Right forelimb (tissue), 1 donor: ENCODE results near the gene ASGR2.
"Not testable (repeated sequence)": the region's sequence is repeated elsewhere in the genome, so short reads cannot be mapped to it uniquely, and the experiment has no call there.

Experiments
- DNase-seq: peaks from one replicate; pipeline ENCODE4 v3.0.0-alpha.2; 2018

The ASGR2 gene

DNA sequence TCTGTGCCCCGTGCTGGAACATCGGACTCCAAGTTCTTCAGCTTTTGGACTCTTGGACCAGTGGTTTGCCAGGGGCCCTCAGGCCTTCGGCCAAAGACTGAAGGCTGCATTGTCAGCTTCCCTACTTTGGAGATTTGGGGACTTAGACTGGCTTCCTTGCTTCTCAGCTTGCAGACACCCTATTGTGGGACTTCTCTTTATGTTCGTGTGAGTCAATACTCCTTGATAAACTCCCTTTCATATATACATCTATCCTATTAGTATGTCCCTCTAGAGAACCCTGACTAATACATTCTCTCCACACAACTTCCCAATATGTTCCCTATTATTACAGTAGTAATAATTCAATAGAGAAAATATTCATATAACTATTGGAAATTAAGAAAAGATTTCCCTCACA is 9.2 kb upstream of the ASGR2 start:
- DNase-seq: no peak

DNA sequence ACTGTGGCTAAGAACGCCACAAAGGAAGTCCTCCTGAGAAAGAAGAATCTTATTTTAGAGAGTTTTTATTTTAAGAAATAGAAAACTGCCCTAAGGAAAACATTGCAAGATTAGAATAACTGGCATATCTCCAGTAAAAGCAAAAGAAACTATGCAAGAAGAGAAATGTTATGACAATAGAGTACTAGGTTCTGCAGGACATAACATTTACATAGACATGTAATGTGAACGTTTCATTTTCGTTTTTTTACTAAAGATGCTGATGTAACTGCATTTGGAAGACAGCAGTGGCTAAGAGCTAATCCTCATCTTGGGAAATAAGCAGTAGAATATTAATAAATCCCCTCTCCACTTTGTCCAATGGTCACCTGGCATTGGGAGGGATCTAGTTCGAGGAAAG is 7.8 kb upstream of the ASGR2 start:
- DNase-seq: no peak

DNA sequence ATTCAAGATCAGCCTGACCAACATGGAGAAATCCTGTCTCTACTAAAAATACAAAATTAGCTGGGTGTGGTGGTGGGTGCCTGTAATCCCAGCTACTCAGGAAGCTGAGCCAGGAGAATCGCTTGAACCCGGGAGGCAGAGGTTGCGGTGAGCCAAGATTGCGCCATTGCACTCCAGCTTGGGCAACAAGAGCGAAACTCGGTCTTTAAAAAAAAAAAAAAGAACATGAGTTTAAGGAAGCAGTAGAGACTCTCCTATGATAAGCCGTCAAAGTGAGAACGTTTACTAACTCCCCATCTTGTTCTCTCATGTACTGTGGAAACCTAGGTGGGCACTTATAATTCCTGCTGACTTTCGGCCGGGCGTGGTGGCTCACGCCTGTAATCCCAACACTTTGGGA is 6.0 kb upstream of the ASGR2 start:
- not testable (repeated sequence) for DNase-seq

DNA sequence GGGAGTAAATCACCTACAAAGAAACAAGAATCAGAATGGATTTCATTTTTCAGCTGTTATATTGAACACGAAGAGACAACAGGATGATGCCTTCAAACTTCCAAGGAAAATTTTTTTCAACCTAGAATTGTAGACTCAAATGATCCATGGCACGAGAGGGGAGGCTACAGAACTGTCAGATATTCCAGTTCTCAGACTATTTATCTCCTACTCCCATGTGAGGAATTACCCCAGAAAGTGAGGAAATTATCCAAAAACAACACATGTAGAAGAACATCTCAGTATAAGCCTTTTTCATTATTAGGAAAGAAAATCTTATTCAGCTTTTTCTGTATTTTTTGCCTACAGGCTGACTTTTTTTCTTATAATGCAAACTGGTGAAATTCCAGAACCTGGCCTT is 5.5 kb upstream of the ASGR2 start:
- no peak for DNase-seq

DNA sequence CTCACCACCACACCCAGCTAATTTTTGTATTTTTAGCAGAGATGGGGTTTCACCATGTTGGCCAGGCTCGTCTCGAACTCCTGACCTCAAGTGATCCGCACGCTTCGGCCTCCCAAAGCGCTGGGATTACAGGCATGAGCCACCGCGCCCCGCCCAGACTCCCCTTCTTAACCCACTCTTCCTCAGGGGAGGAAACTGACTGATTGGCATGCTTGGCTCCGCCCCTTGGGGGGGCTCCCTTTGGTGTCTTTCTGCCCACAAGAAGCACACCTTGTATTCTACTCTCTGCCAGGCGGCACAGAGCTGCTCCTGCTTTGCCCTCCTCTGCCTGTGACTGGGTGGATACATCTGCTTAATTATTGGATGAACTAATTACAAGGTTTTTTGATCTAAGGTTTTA is 4.7 kb upstream of the ASGR2 start:
- DNase-seq: no peak

DNA sequence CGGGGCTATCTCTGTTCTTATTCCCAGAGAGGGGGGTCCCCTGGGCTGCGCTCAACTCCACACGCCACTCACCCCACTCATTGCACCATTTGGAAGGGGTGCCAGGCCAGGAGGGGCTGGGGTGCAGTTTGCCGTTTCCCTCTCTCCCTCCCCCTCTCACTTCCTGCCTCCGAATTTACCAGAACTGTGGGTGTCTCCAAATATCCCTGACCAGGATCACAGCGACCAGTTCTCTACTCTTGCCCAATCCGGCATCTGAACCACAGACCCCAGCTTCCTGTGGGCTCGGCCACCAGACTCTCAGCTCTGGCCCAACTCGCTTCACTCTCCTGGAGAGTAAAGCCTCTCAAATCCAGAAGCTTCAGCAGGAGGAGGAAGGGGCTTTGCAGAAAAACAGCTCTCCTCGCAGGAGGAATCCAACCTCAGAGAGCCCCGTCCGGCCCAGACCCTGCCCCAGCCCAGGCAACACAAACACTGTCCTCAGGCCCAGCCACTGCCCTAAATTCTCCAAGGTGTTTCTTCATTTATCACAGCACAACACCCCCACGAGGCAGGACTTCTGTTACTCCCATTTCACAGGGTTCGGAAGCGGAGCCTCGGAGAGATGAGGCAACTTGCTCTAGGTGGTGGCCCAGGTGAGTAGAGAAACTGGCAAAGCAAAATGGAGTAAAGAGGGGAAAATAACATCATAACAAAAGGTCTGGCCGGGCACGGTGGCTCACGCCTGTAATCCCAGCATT is 423 bp upstream of the ASGR2 start:
- DNase-seq: no peak

DNA sequence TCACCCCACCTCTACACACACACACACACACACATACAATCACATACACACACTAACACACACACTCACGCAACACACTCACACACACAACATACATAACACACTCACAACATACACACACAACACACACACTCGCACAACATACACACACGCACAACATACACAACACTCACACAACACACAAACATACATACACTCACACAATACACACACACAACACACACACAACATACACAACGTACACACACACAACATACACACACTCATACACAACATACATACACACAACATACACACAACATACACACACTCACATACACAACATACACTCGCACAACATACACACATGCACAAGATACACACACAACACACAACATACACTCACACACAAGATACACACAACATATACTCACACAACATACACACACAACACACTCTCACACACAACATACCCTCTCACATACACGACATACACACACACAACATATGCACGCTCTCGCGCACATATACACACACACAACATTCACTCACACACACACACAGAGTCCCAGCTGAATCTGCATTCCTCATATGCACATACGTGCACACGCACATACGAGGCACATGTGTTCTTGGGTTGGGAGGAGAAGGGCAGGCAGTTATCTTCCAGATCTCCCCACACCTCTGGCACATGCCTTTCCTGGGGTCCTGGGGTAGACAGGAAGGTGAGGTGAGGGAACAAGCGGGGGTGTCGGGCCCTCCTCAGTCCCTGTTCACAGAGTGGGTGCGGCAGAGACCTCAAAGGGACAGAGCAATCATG is 1.1 kb downstream of the ASGR2 start:
- DNase-seq: no peak

DNA sequence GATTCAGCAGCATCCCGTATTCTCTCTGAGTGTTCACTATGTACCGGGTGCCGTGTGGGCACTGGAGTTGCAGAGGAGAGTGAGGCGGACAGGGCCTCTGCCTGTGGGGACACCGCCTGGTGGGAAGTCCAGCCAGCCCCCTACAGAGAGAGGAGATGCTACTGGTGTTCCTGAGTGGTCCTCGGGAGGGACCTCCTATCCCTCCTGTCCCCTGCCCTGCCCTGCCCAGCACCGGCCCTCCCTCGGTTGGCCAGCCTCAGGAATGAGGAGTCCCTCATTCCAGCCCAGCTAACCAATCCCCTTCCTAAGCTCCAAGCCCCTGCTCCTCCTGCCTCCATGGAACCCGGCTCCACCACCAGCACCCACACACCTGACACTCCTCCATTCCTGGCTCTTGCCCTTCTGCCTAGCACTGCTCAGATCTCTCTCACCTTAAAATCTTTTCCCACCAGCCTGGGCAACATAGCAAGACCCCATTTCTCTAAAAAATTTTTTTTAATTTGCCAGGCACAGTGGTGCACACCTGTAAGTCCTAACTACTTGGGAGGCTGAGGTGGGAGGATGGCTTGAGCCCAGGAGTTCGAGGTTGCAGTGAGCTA is 2.0 kb downstream of the ASGR2 start:
- DNase-seq: no peak

DNA sequence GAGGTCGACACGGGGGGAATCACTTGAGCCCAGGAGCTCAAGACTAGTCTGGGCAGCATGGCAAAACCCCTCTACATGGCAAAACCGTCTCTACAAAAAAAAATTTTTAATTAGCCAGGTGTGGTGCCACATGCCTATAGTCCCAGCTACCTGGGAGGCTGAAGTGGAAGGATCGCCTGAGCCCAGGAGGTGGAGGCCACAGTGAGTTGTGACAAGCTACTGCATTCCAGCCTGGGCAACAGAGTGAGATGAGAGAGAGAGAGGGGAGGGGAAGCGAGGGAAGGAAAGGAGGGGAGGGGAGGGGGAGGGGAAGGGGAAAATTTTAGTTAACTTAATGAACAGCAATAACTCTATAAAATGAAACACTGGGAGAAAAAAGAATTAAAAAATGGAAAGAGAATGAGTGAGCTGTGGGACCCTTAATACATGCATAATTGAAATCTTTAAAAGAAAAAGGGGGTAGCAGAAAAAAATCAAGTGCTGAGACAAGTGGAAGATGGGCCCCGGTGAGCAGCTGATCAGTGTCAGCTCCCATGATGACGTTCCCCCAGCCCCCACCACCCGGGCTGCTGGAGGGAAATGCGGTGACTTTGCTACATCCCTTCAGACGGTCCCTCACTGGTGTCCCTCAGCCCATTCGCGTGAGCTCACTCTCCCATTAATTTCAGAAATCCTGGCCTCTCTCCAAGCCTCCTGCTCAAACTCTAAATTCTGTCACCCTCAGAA is 2.7 kb downstream of the ASGR2 start:
- no peak for DNase-seq

DNA sequence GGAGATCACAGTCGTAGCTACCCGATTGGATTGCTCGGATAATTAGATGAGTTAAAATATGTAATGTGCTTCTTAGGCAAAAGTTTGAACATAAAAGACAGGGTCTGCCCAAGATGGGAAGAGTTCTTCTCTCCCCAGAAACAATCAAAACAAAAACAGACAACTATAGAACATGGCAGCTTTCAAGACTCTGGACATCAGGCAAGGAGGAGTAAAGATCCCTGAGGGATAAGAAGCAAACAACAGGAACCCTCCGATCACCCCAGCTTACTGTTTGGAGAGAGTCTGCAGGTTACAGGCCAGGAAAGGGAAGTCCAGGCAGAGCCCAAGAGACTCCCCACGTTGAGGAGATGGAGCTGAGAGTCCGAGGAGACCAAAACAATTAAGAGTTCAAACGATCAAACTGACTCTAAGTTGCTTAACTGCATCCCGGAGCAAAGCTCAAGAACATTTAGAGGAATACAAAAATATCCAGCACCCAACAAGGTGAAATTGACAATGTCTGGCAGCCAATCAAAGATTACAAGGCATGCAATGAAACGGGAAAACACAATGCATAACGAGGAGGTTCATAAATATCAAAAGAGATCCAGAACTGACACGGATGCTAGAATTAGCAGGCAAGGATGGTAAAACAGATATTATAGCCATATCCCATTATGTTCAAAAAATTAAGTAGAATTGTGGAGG is 3.9 kb downstream of the ASGR2 start:
- DNase-seq: no peak

DNA sequence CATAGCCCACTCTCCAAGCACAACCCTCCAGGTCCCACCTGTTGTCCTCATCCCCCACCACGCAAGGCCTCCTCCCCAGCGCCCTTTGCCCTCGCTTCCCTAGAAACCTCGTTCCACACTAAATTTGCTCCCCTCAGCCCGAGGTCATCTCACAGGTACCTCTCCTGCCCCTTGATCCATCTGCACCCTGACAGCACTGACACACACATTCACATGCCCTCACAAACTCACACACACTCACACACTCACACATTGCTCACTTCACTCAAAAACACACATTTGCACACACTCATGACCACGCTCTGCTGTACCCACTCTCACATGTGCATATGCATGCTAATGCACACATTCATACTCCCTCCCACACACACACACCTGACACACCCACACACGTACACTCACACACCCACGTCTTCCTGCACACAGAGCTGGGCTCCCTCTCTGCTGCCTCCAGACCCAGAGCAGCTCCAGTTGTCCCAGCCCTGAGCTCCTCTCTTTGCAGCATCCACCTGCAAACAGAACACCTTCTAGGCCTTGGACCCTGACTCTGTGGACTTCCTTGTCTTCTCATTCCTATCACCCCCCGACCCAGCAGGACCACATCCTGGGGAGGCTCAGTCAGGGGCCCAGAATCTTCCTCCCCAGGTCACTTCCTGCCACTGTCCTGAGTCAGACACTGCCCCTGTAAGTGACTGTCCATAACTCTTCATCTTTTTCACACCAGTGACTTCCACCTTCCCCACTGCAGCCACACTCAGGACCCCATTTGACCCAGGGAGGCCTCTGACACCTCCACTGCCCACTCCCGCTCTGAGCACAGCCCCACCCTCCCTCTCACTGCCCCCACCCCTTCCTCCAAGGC is 4.9 kb downstream of the ASGR2 start:
- no peak for DNase-seq

DNA sequence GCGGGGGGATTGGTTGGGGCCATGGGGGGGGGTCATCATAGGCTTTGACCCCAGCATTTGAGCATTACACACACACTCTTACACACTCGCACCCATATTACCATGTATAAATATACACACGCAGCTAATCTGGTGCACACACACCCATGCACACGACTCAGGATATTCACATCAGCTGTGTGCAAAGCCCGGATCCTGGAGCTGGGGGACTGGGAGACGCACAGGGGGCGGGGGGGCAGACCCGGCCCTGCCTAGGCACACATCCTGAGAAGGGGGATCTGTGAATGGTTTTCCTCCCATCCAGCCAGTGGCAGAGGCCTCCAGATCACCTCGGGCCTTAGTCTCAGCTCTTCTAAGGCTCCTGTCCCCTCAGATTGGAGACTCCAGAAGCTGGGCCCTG is 5.6 kb downstream of the ASGR2 start:
- DNase-seq: no peak

DNA sequence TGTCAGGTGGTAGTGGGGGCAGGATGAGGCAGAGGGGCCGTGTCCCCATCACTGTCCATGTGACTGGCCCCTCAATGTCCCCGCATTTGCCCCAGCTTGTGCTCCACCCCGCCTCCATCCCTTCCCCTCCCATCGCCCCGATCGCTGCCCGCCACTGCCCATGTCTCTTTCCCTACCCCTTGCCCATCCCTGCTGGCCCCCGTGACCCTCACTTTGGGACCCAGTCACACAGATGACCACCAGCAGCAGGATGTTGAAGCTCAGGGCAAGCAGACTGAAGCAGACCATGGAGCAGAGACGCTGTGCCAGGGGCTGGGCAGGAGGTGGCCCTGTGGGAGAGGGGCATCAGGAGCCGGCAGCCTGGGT is 6.1 kb downstream of the ASGR2 start:
- DNase-seq: no peak

DNA sequence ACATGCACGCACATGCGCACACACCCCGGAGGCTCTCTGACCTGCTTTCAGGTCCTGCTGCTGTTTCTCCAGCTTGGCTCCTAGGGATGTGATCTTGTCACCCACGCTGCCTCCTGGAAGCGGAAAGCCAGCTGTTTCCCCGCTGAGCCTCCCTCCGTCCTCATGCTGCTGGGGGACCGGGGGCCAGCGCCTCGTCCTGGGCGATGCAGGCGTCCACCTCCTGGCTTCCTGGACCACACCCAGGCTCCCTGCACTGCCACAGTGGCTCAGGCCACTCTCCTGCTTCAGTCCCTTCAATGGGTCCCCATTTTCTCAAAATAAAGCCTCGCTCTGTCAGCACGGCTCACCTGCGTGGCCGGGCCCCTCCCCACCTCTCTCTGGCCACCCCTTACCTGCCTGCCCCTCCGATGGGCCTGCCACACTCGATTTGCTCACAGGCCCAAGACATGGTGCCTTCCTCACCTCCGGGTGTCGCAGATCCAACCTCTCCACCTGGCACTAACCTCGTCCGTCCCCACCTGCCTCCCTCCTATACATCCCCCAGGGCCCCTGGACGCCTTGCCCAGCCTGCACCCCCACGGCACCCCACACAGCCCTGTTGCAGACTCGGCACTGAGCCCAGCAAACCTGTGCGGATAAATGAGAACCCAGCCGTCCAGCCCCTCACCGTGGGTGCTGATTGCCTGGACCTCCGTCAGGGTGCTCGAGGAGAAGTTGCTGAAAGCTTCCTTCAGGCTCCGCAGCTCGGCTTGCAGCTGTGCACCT is 6.6 kb downstream of the ASGR2 start:
- no peak for DNase-seq

DNA sequence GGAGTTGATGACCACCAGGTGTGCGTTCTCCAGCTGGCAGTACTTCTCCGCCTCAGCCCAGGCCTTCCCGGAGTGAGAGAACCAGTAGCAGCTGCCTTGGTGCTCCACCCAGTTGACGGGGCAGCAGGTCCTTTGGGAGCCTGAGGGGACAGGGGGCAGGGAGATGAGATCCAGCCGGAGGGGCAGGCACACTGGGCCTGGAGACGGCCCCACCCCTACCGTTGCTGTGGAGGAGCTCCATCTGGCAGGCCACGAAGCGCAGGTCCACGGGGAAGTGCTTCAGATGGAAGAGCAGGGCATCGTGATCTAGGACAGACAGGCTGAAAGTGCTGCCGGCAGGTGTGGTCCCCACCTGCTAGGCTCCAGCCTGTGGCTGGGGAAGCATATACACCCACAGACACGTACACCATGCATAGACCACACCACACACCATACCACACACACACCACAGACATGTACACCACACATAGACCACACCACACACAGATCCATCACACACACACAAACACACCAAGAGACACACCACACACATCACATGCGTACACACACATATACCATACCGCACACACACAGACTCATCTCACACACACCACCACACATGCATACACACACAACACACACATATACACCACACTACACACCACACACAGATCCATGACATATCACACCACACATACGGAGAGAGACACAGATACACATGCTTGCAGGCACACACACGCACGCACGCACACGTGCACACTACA is 7.4 kb downstream of the ASGR2 start:
- no peak for DNase-seq

DNA sequence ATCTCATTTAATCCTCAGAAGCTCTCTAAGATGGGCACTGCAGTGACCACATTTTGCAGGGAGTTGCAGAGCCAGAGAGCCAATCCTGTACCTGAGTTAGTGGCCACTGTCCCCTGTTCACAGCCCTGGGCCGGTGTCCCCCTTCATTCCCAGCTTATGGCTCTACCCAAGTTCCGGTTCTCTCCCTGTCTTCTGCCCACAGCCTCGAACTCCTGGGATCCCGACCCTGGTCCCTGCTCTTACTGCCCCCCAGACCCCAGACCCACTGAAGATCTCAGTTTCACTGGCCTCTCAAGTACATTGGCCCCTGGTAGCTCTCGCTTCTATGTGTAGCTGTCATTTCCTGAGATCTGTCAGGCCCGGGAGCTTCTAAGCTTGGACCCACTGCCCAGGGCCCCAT is 12.2 kb downstream of the ASGR2 start:
- no peak for DNase-seq

DNA sequence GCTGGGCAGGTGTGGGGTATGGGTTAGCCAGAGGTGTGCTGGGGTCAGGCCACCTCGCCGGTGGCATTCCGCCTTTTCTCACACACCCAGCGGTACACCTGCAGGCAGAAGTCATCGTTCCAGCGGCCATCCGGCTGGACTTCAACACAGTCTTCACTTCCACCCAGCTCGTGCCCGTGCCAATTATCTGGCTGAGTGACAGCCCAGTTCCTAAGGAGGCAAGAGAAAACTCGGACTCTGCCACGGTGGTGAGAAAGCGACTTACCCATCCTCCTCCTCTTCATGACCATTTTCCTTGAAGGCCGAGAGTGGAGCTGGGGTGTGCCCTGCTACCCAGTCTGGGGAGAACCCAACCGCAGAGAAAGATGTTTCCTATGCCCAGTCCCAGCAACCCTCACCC is 13.1 kb downstream of the ASGR2 start:
- no peak for DNase-seq

DNA sequence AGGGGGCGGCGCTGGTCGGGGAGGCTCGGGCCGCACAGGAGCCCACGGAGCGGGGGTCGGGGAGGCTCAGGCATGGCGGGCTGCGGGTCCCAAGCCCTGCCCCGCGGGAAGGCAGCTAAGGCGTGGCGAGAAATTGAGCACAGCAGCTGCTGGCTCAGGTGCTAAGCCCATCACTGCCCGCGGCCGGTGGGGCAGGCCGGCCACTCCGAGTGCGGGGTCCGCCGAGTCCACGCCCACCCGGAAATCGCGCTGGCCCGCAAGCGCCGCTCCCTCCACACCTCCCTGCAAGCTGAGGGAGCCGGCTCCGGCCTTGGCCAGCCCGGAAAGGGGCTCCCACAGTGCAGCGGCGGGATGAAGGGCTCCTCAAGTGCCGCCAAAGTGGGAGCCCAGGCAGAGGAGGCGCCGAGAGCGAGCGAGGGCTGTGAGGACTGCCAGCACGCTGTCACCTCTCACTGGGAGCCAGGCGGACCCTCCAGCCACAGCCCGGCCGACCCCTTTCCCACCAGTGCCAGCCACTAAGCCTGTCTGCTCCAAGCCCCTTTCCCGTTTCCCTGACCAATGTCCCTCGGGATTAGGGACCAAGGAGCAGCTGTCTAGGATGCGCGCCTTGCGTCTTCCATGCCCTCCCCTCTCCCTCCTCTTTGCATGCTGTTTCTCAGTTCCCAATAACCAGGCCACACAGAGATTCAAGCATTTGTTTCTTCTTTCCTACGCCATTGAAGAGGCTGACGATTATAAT is 13.8 kb downstream of the ASGR2 start:
- DNase-seq: not testable (repeated sequence)

DNA sequence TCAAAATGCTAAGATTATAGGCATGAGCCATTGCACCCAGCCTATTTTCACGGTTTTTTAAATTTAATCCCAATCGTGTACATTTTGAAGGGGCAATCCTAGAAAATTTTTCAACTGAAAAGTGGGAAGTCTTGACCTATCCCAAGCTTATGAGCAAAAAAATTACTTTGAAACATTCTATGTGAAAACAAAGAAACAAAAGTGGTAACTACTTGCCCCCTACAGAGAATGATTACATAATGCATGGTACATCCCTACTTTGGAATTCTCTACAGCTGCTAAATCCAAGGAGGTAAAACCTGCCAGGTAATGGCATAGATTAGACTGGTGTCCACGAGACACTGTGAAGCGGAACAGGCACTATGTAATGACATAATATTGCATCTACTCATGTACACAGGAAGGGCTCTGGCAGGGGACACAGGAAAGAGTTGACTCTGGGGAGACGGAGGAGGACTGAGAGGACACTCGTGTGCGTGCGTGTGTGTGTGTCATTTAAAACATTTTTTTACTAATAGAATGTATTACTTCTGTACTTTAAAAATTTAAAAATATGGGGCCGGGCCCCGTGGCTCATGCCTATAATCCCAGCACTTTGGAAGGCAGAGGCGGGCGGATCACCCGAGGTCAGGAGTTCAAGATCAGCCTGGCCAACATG is 15.7 kb downstream of the ASGR2 start:
- DNase-seq: no peak
